Stimulated activated CD8-positive, alpha-beta memory T cell treated with anti-CD3 and anti-CD28 coated beads, Interleukin-12 subunit alpha, Interleukin-12 subunit beta, amount 100 ng/mL, for 24 hours (primary cell): Measurements from ENCODE around the gene LMTK3.
"Not testable (repeated sequence)": the region's sequence is repeated elsewhere in the genome, so short reads cannot be mapped to it uniquely, and the experiment has no call there.

ENCODE experiments used
- DNase-seq: peaks from one replicate; pipeline ENCODE4 v3.0.0-alpha.2; 2020; ENCODE audit errors: extremely low read depth

LMTK3 gene

GRCh38 chr19:48486706-48487105 lies 24.9 kb downstream of the LMTK3 start:
- DNase-seq = not testable (repeated sequence)

- DNase-seq = no peak
These were observed 26.6 kb downstream of the LMTK3 start for GRCh38 chr19:48484931-48485612.

GRCh38 chr19:48484247-48484893 lies 27.3 kb downstream of the LMTK3 start:
- DNase-seq = no peak

- no peak for DNase-seq
These were observed 28.3 kb downstream of the LMTK3 start for GRCh38 chr19:48483301-48483700.

- DNase-seq = no peak
These were observed 29.6 kb downstream of the LMTK3 start for GRCh38 chr19:48481846-48482639.

- DNase-seq = no peak
These were observed 30.8 kb downstream of the LMTK3 start for GRCh38 chr19:48480558-48481500.

- no peak for DNase-seq
These were observed 31.5 kb downstream of the LMTK3 start for GRCh38 chr19:48480183-48480557.

GRCh38 chr19:48479686-48480085 lies 31.9 kb downstream of the LMTK3 start:
- DNase-seq = no peak

- no peak for DNase-seq
These were observed 33.0 kb downstream of the LMTK3 start for GRCh38 chr19:48478339-48479256.

- no peak for DNase-seq
These were observed 33.8 kb downstream of the LMTK3 start for GRCh38 chr19:48477698-48478338.

- no peak for DNase-seq
These were observed 34.5 kb downstream of the LMTK3 start for GRCh38 chr19:48477067-48477685.

- no peak for DNase-seq
These were observed 35.5 kb downstream of the LMTK3 start for GRCh38 chr19:48476176-48476575.

GRCh38 chr19:48475369-48476068 lies 36.1 kb downstream of the LMTK3 start:
- no peak for DNase-seq

- DNase-seq = no peak
These were observed 37.5 kb downstream of the LMTK3 start for GRCh38 chr19:48474084-48474592.

GRCh38 chr19:48473161-48473966 lies 38.3 kb downstream of the LMTK3 start:
- no peak for DNase-seq

- DNase-seq = no peak
These were observed 39.8 kb downstream of the LMTK3 start for GRCh38 chr19:48471836-48472235.

GRCh38 chr19:48470856-48471255 lies 40.8 kb downstream of the LMTK3 start:
- DNase-seq = no peak
